GM12891 (cell line): ENCODE measurements around the gene JPH2.

ENCODE experiments used
- POLR2A ChIP-seq: IDR thresholded peaks from 2 replicates; pipeline ENCODE4 v1.6.1; 2011; ENCODE audit warnings: low read depth, low read length, control low read depth
- POLR2AphosphoS5 ChIP-seq: IDR thresholded peaks from 2 replicates; pipeline ENCODE4 v1.6.1; 2011; ENCODE audit warnings: low read depth, low read length, control low read depth

DNA sequence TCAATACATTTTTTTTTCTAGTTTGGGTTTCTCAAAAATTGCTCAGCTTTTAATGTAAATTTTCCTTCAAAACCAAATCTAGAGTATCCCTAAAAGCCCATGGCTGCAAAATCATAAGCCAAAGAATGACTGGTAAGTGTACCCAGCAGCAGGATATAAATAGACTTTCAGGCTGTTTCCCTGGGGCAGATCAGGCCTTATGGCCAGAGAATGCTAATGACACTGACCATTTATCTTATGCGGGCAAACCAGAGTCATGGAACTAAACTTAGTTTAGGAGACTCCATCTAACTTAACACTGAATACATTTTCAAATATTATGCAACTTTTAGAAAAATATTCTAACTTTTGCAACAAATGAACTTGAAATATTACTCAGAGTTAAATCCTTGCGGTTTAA, 16.2 kb upstream of the JPH2 start:
- TF ChIP-seq POLR2AphosphoS5 (no peak), POLR2A (no peak)
